Measurements from ENCODE around the gene PBXIP1. TPM values are rescaled to one million over a fixed set of nuclear protein-coding genes. Genes with fewer than 3 reads are reported as not detected.

PBXIP1 gene
- total RNA-seq, 4 donors from 2014 or later, result 41.4 to 67.4 (median 61.3) TPM

GRCh38 chr1:154993572-154994268 is 37.8 kb upstream of the PBXIP1 start, which contains the start of gene LENEP:
TSS of gene LENEP (plus strand) at chr1:154993586. CDS start at chr1:154993608, 22 bp downstream.
- H3K4me1 ChIP-seq, result peaks cover 15% of the 10 kb centered on the region
- no peaks in the 10 kb centered on the region for H3K27me3 ChIP-seq
- no peak within 1 kb of the TSS for H3K4me3 ChIP-seq
- TF ChIP-seq CTCF (IDR thresholded peaks at IDR 0.05) (no peak), POLR2A (IDR thresholded peaks at IDR 0.05) (no peak), EP300 (IDR thresholded peaks at IDR 0.05) (no peak), POLR2AphosphoS5 (IDR thresholded peaks at IDR 0.05) (no peak)
- peak in 1 of 2 donors; percentile 52 for DNase-seq (ENCODE audit: low spot score in 2 of 2)
- peaks cover 36% of the 10 kb centered on the region for H3K36me3 ChIP-seq
- no peaks in the 10 kb centered on the region for H3K9me3 ChIP-seq
- 77% methylated on average over 6 of the region's 8 CpGs for WGBS
- no peak within 1 kb of the TSS for H3K27ac ChIP-seq

- H3K4me3 ChIP-seq, result no peak overlapping the region
- H3K4me1 ChIP-seq, result peaks cover 9% of the 10 kb centered on the region
- peak in 1 of 2 donors; percentile 18 for DNase-seq (ENCODE audit: low spot score in 2 of 2)
- no peaks in the 10 kb centered on the region for H3K27me3 ChIP-seq
- no peak overlapping the region for H3K27ac ChIP-seq
- no peaks in the 10 kb centered on the region for H3K9me3 ChIP-seq
- peaks cover 44% of the 10 kb centered on the region for H3K36me3 ChIP-seq
- WGBS, result 86% methylated on average over 14 of the region's 14 CpGs
- no peak for TF ChIP-seq POLR2A (IDR thresholded peaks at IDR 0.05)
- TF ChIP-seq EP300 (IDR thresholded peaks at IDR 0.05), result no peak
- no peak for TF ChIP-seq CTCF (IDR thresholded peaks at IDR 0.05)
- TF ChIP-seq POLR2AphosphoS5 (IDR thresholded peaks at IDR 0.05), result no peak
Observed at GRCh38 chr1:154992721-154993571, 37.0 kb upstream of the PBXIP1 start.

- no peak for DNase-seq (ENCODE audit: low spot score in 2 of 2)
- H3K4me1 ChIP-seq, result peaks cover 4% of the 10 kb centered on the region
- TF ChIP-seq POLR2A (IDR thresholded peaks at IDR 0.05) (no peak), POLR2AphosphoS5 (IDR thresholded peaks at IDR 0.05) (no peak), EP300 (IDR thresholded peaks at IDR 0.05) (no peak), CTCF (IDR thresholded peaks at IDR 0.05) (no peak)
- 91% methylated on average over 4 of the region's 8 CpGs for WGBS
- peaks cover 56% of the 10 kb centered on the region for H3K36me3 ChIP-seq
- H3K9me3 ChIP-seq, result no peaks in the 10 kb centered on the region
- no peak overlapping the region for H3K27ac ChIP-seq
- no peak overlapping the region for H3K4me3 ChIP-seq
- H3K27me3 ChIP-seq, result no peaks in the 10 kb centered on the region
Observed at GRCh38 chr1:154990276-154990675, 34.4 kb upstream of the PBXIP1 start.

- WGBS, result 85% methylated on average over 3 of the region's 3 CpGs
- Histone ChIP-seq H3K36me3 (peaks cover 56% of the 10 kb centered on the region), H3K27ac (no peak overlapping the region), H3K4me3 (no peak overlapping the region), H3K27me3 (no peaks in the 10 kb centered on the region), H3K4me1 (peaks cover 13% of the 10 kb centered on the region), H3K9me3 (no peaks in the 10 kb centered on the region)
- TF ChIP-seq EP300 (IDR thresholded peaks at IDR 0.05) (no peak), POLR2A (IDR thresholded peaks at IDR 0.05) (no peak), POLR2AphosphoS5 (IDR thresholded peaks at IDR 0.05) (no peak), CTCF (IDR thresholded peaks at IDR 0.05) (no peak)
- no peak for DNase-seq (ENCODE audit: low spot score in 2 of 2)
Observed at GRCh38 chr1:154989195-154989860, 33.4 kb upstream of the PBXIP1 start.

Measured in suprapubic skin (tissue), 4 donors.